Mucosa of gallbladder (tissue), 1 donor: ENCODE data around the gene TOPBP1. TPM values are rescaled to one million over a fixed set of nuclear protein-coding genes. Genes with fewer than 3 reads are reported as not detected.

Source experiments
- DNase-seq: peaks from one replicate; pipeline ENCODE4 v3.0.0-alpha.2; 2020; ENCODE audit warnings: low spot score
- total RNA-seq: library from RNA; stranded (reverse); gene quantifications from one replicate; pipeline ENCODE4 v1.2.1, GENCODE V29; 2021
- donor health status: DM: no; HTN: no; CAD: no.

TOPBP1 gene
- total RNA-seq, 1 donor from 2014 or later: 15.5 TPM

GRCh38 chr3:133608388-133608787 lies 53.4 kb downstream of the TOPBP1 start:
- DNase-seq: no peak

GRCh38 chr3:133607816-133608215 lies 53.9 kb downstream of the TOPBP1 start:
- DNase-seq: no peak

GRCh38 chr3:133606902-133607301 lies 54.8 kb downstream of the TOPBP1 start:
- DNase-seq: no peak

GRCh38 chr3:133606342-133606741 lies 55.4 kb downstream of the TOPBP1 start:
- no peak for DNase-seq

- DNase-seq: no peak
Observed at GRCh38 chr3:133600572-133601081, 61.1 kb downstream of the TOPBP1 start.

GRCh38 chr3:133599280-133599679 lies 62.5 kb downstream of the TOPBP1 start:
- no peak for DNase-seq

- no peak for DNase-seq
Observed at GRCh38 chr3:133598405-133598804, 63.3 kb downstream of the TOPBP1 start.

- DNase-seq: no peak
Observed at GRCh38 chr3:133595341-133595740, 66.4 kb downstream of the TOPBP1 start.

GRCh38 chr3:133593243-133593642 lies 68.5 kb downstream of the TOPBP1 start:
- DNase-seq: no peak

- DNase-seq: no peak
Observed at GRCh38 chr3:133592843-133593242, 68.9 kb downstream of the TOPBP1 start.

- DNase-seq: no peak
Observed at GRCh38 chr3:133591271-133591742, 70.4 kb downstream of the TOPBP1 start.

GRCh38 chr3:133589503-133589902 lies 72.2 kb downstream of the TOPBP1 start:
- DNase-seq: no peak

- no peak for DNase-seq
Observed at GRCh38 chr3:133588784-133589465, 72.8 kb downstream of the TOPBP1 start.

- DNase-seq: no peak
Observed at GRCh38 chr3:133588035-133588434, 73.7 kb downstream of the TOPBP1 start.

GRCh38 chr3:133583396-133583795 lies 78.3 kb downstream of the TOPBP1 start:
- DNase-seq: no peak

GRCh38 chr3:133578548-133579191 lies 83.1 kb downstream of the TOPBP1 start:
- no peak for DNase-seq

- no peak for DNase-seq
Observed at GRCh38 chr3:133576169-133576568, 85.6 kb downstream of the TOPBP1 start.

- DNase-seq: no peak
Observed at GRCh38 chr3:133575086-133575485, 86.7 kb downstream of the TOPBP1 start.

- DNase-seq: peak; percentile 59
Observed at GRCh38 chr3:133574260-133574881, 87.4 kb downstream of the TOPBP1 start.

- no peak for DNase-seq
Observed at GRCh38 chr3:133573629-133574194, 88.0 kb downstream of the TOPBP1 start, which contains the start of gene CDV3. CDV3 (plus strand) TSS chr3:133573686; CDS start chr3:133574045, 359 bp downstream.

- peak; percentile 100 for DNase-seq
Observed at GRCh38 chr3:133573054-133573628, 88.6 kb downstream of the TOPBP1 start.
